GM12878 (cell line): ENCODE measurements around the gene USP26. TPM values are rescaled to one million over a fixed set of nuclear protein-coding genes. Genes with fewer than 3 reads are reported as not detected.

ENCODE experiments used
- ATAC-seq: fragments of 200-7000 bp; cut with Tn5 transposase; 3 replicates; pipeline ENCODE4 v1.9.1; 2020; ENCODE audit warnings: mild to moderate bottlenecking, moderate library complexity
- BruUV-seq: library from RNA; stranded (reverse); fragments of 400-500 nt; replicated peaks from 2 replicates; lab custom pipeline; 2021; lab: Mats Ljungman, UMichigan
- CTCF ChIA-PET: fragments of 300-600 bp; sonication (Branson Sonifier 250); formaldehyde crosslinking; extraction: SDS; loops from one replicate; lab custom pipeline; 2021; ENCODE audit warnings: inconsistent platforms; lab: Yijun Ruan, JAX
- POLR2A ChIA-PET: fragments of 350-600 bp; formaldehyde crosslinking; extraction: SDS; loops from one replicate; lab custom pipeline; 2021; ENCODE audit warnings: inconsistent platforms; lab: Charles Lee
- RAD21 ChIA-PET: fragments of 300-600 bp; sonication (Branson Sonifier 250); formaldehyde crosslinking; loops from one replicate; lab custom pipeline; 2023; ENCODE audit warnings: antibody characterized with exemption; ENCODE audit not compliant: unreplicated experiment; lab: Charles Lee
- SMC1A ChIA-PET: fragments of 300-600 bp; sonication (Branson Sonifier 250); formaldehyde crosslinking; loops from one replicate; lab custom pipeline; 2023; ENCODE audit not compliant: unreplicated experiment, uncharacterized antibody; lab: Charles Lee
- DNase-seq: peaks from one replicate; pipeline ENCODE4 v3.0.0-alpha.2; 2011; ENCODE audit warnings: low read depth, low spot score
- FAIRE-seq: peaks from 3 replicates; lab custom pipeline; 2011; peaks lifted over from hg19 to GRCh38; lab: Jason Lieb, UNC
- H2AFZ ChIP-seq: 2 replicates; pipeline ENCODE4 v1.6.0; 2011; ENCODE audit warnings: low read depth, low read length, control low read depth; ENCODE audit not compliant: control insufficient read depth
- H3K27ac ChIP-seq: 2 replicates; pipeline ENCODE4 v1.5.1; 2011; ENCODE audit warnings: control low read depth; ENCODE audit not compliant: control insufficient read depth, insufficient read depth
- H3K27me3 ChIP-seq, 2 experiments: replicated peaks in 1 of 2; 2 replicates each; pipeline versions ENCODE4 v1.6.0 to v1.6.1; 2011; ENCODE audit warnings: low read length in 1 of 2; ENCODE audit not compliant: control insufficient read depth in 2 of 2, insufficient read depth in 2 of 2
- H3K36me3 ChIP-seq, 2 experiments: 2 replicates each; pipeline ENCODE4 v1.5.1; 2011; ENCODE audit warnings: low read length in 1 of 2; ENCODE audit not compliant: control insufficient read depth in 2 of 2, insufficient read depth in 2 of 2
- H3K4me1 ChIP-seq: 2 replicates; pipeline ENCODE4 v1.6.1; 2011; ENCODE audit warnings: mild to moderate bottlenecking, low read length, moderate library complexity, mixed read lengths; ENCODE audit not compliant: control insufficient read depth, insufficient read depth
- H3K4me2 ChIP-seq: 2 replicates; pipeline ENCODE4 v1.6.0; 2011; ENCODE audit warnings: control low read depth; ENCODE audit not compliant: control insufficient read depth, insufficient read depth
- H3K4me3 ChIP-seq: fragments of 200-600 bp; sonication (generic); 2 replicates; pipeline ENCODE4 v1.5.1; 2016
- H3K79me2 ChIP-seq: 2 replicates; pipeline ENCODE4 v1.6.0; 2011; ENCODE audit warnings: low read length; ENCODE audit not compliant: control insufficient read depth, insufficient read depth
- H3K9ac ChIP-seq: 2 replicates; pipeline ENCODE4 v1.8.0; 2011; ENCODE audit warnings: low read length, control low read depth, mixed read lengths; ENCODE audit not compliant: control insufficient read depth, insufficient read depth
- H3K9me3 ChIP-seq: replicated peaks from 3 replicates; pipeline ENCODE4 v1.5.1; 2011; ENCODE audit warnings: mild to moderate bottlenecking, low read length; ENCODE audit not compliant: control insufficient read depth, insufficient read depth
- H4K20me1 ChIP-seq: 2 replicates; pipeline ENCODE4 v1.6.0; 2011; ENCODE audit not compliant: control insufficient read depth, insufficient read depth
- ASH2L ChIP-seq: fragments of 300-600, 200-600 bp; sonication (generic); IDR thresholded peaks from 2 replicates; pipeline ENCODE4 v1.6.1; 2017; ENCODE audit warnings: low read depth, mild to moderate bottlenecking, borderline replicate concordance
- NR2F1 ChIP-seq: fragments of 450-650 bp; conservative IDR thresholded peaks from 2 replicates; pipeline ENCODE4 v1.6.1; 2017; ENCODE audit warnings: mild to moderate bottlenecking
- RAD21 ChIP-seq: IDR thresholded peaks from 2 replicates; pipeline ENCODE4 v1.6.1; 2011; ENCODE audit warnings: mild to moderate bottlenecking, low read depth, low read length, moderate library complexity; ENCODE audit not compliant: insufficient read depth
- RBBP5 ChIP-seq: fragments of 200-600 bp; sonication (generic); conservative IDR thresholded peaks from 2 replicates; pipeline ENCODE4 v1.6.1; 2016
- RELB ChIP-seq: fragments of 450-650 bp; IDR thresholded peaks from 2 replicates; pipeline ENCODE4 v1.6.1; 2017; ENCODE audit warnings: low read depth, mild to moderate bottlenecking, moderate library complexity
- SMAD5 ChIP-seq: IDR thresholded peaks from 2 replicates; pipeline ENCODE4 v1.6.1; 2016; ENCODE audit warnings: antibody characterized with exemption, low read depth
- SMC3 ChIP-seq: IDR thresholded peaks from 2 replicates; pipeline ENCODE4 v1.6.1; 2011; ENCODE audit warnings: low read length, improper control_type of control experiment, borderline replicate concordance
- SRF ChIP-seq, 2 experiments: IDR thresholded peaks; 2 replicates each; pipeline ENCODE4 v1.6.1; 2011; ENCODE audit warnings: low read depth in 2 of 2, low read length in 2 of 2, mild to moderate bottlenecking in 1 of 2, moderate library complexity in 1 of 2
- ZNF592 ChIP-seq: fragments of 450-650 bp; IDR thresholded peaks from 2 replicates; pipeline ENCODE4 v1.6.1; 2017; ENCODE audit warnings: mild to moderate bottlenecking, moderate library complexity
- ZZZ3 ChIP-seq: IDR thresholded peaks from 2 replicates; pipeline ENCODE4 v1.6.1; 2011; ENCODE audit warnings: low read depth; ENCODE audit not compliant: control insufficient read depth, insufficient read length
- WGBS: methylation state at CpG from one replicate; pipeline ENCODE4 v1.1.6; 2016; ENCODE audit warnings: low lambda C conversion rate; ENCODE audit not compliant: insufficient replicate concordance, insufficient coverage; ENCODE audit errors: missing lambda C conversion rate; 5-methylcytosine and 5-hydroxymethylcytosine counted together
- in situ Hi-C: fragments of 300-500 bp; cut with MboI; formaldehyde crosslinking; loops from 9 replicates; pipeline ENCODE4 v1.14.3; 2018; ENCODE audit warnings: mixed read lengths
- intact Hi-C: fragments of 100-400 bp; cut with micrococcal nuclease; formaldehyde crosslinking; loops from one replicate; pipeline ENCODE4 v1.14.2; 2022; ENCODE audit not compliant: unreplicated experiment
- polyA plus RNA-seq, 11 experiments: library from polyadenylated mRNA; depleted of rRNA in 4 of 11; unstranded in 6 of 11; stranded (reverse) in 5 of 11; fragments of >200 nt; fragmentation: Nextera tagmentation in 4 of 11; fragmentation: Illumina TruSeq in 1 of 11; extraction: Ambion mirVana in 4 of 11; extraction: Trizol in 1 of 11; gene quantifications; 1 replicate in 1 of 11; 2 replicates in 10 of 11; pipeline versions ENCODE4 v1.2.1 to v1.2.3, GENCODE V29; 2011 to 2016; ENCODE audit warnings: inconsistent platforms in 2 of 11, missing spikeins in 2 of 11, low read depth in 1 of 11
- total RNA-seq, 4 experiments: library from RNA; depleted of rRNA in 3 of 4; stranded (reverse); fragments of >200 nt in 3 of 4; fragmentation: Illumina TruSeq in 1 of 4; extraction: Trizol in 1 of 4; gene quantifications; 2 replicates each; pipeline versions ENCODE4 v1.2.1 to v1.2.3, GENCODE V29; 2013 to 2021
- TF ChIP-seq, protein P1 (sequence below), 3 experiments: IDR thresholded peaks in 2 of 3; conservative IDR thresholded peaks in 1 of 3; 2 replicates each; pipeline ENCODE4 v1.5.1; 2011; ENCODE audit warnings: low read depth in 3 of 3, low read length in 3 of 3, mild to moderate bottlenecking in 3 of 3, control low read depth in 2 of 3, moderate library complexity in 2 of 3, inconsistent platforms in 1 of 3, mixed read lengths in 1 of 3; ENCODE audit not compliant: control insufficient read depth in 2 of 3, insufficient read depth in 1 of 3; ENCODE audit errors: extremely low read depth in 1 of 3

Gene USP26
- total and polyA plus RNA-seq, 10 of the 15 experiments (the other 5 are each of a cell fraction or from before 2014, with no cell fraction given), result not detected

GRCh38 chrX:133005042-133005441 is 91.9 kb downstream of the USP26 start:
- BruUV-seq, result no TSS peak
- H3K27me3 ChIP-seq, result no peaks in the 10 kb centered on the region
- RAD21 ChIA-PET, result interaction anchor here (0.8 to 1.5 kb wide), 3 partner anchors 209 to 665 kb away, joined by 3 to 5 read pairs (median 3); no protein-coding TSS in a partner anchor

More at GRCh38 chrX:133005042-133005441, 91.9 kb downstream of the USP26 start:
- ChIA-PET POLR2A (no interaction called here), SMC1A (interaction anchor here (1.5 to 2.4 kb wide), 3 partner anchors 9 to 666 kb away, joined by 5 to 17 read pairs (median 5); no protein-coding TSS in a partner anchor), CTCF (interaction anchor here (0.7 to 1.7 kb wide), 18 partner anchors 13 to 675 kb away, joined by 3 to 14 read pairs (median 4); no protein-coding TSS in a partner anchor)
- no peaks in the 10 kb centered on the region for H3K4me1 ChIP-seq
- H3K4me2 ChIP-seq, result no peak overlapping the region
- no peak overlapping the region for H3K4me3 ChIP-seq
- in situ Hi-C loops, result no loop called here
- no peak for FAIRE-seq
- no peak for DNase-seq
- no peaks in the 10 kb centered on the region for H3K36me3 ChIP-seq
- no peaks in the 10 kb centered on the region; the same call in 2 of the 3 replicates for H3K9me3 ChIP-seq
- no peak overlapping the region for H3K27ac ChIP-seq
- no peak overlapping the region for H3K9ac ChIP-seq
- WGBS, result 0% methylated on average over 2 of the region's 2 CpGs
- intact Hi-C loops, result loop anchor here (10.0 kb wide), 2 partner anchors 170 to 670 kb away; no protein-coding TSS in a partner anchor
- no peak overlapping the region for H2AFZ ChIP-seq
- no peaks in the 10 kb centered on the region for H4K20me1 ChIP-seq
- ATAC-seq, result no peak
- no peaks in the 10 kb centered on the region for H3K79me2 ChIP-seq
- TF ChIP-seq RELB (no peak), ZZZ3 (no peak), RAD21 (peak; percentile 60), SRF (IDR thresholded peaks at IDR 0.05; ENCODE audit: low read depth in 2 of 2, low read length in 2 of 2) (no peak), RBBP5 (no peak), SMC3 (peak; percentile 46), SMAD5 (no peak), NR2F1 (no peak), ZNF592 (no peak), ASH2L (no peak)
- TF ChIP-seq, protein P1, sequence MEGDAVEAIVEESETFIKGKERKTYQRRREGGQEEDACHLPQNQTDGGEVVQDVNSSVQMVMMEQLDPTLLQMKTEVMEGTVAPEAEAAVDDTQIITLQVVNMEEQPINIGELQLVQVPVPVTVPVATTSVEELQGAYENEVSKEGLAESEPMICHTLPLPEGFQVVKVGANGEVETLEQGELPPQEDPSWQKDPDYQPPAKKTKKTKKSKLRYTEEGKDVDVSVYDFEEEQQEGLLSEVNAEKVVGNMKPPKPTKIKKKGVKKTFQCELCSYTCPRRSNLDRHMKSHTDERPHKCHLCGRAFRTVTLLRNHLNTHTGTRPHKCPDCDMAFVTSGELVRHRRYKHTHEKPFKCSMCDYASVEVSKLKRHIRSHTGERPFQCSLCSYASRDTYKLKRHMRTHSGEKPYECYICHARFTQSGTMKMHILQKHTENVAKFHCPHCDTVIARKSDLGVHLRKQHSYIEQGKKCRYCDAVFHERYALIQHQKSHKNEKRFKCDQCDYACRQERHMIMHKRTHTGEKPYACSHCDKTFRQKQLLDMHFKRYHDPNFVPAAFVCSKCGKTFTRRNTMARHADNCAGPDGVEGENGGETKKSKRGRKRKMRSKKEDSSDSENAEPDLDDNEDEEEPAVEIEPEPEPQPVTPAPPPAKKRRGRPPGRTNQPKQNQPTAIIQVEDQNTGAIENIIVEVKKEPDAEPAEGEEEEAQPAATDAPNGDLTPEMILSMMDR (IDR thresholded peaks at IDR 0.05 in 2 of 3, conservative IDR thresholded peaks at IDR 0.05 in 1 of 3; ENCODE audit: control insufficient read depth in 2 of 3, extremely low read depth in 1 of 3, insufficient read depth in 1 of 3, low read depth in 3 of 3, low read length in 3 of 3), result peak; percentile 49 to 66 (median 58)
